K562 (cell line): ENCODE data around the gene PPP1CB. TPM values are rescaled to one million over a fixed set of nuclear protein-coding genes. Genes with fewer than 3 reads are reported as not detected.

Experiments used
- ZBTB40 ChIP-seq, 2 experiments: fragments of 450-650 bp in 1 of 2; sonication (generic) in 1 of 2; formaldehyde crosslinking in 1 of 2; IDR thresholded peaks; 2 replicates each; pipeline versions ENCODE4 v1.7.1 to v1.9.0; 2016 to 2022; ENCODE audit warnings: inconsistent platforms in 1 of 2, mild to moderate bottlenecking in 1 of 2, missing genetic modification reagents in 1 of 2
- ZKSCAN8 ChIP-seq: fragments of 200-800 bp; sonication (Bioruptor generic); IDR thresholded peaks from 2 replicates; pipeline ENCODE4 v1.6.1; 2016; ENCODE audit warnings: missing genetic modification characterization, missing compliant biosample characterization
- polyA plus RNA-seq, 8 experiments: library from polyadenylated mRNA; depleted of rRNA in 4 of 8; stranded (reverse) in 5 of 8; unstranded in 3 of 8; fragments of >200 nt; fragmentation: Nextera tagmentation in 2 of 8; fragmentation: Illumina TruSeq in 1 of 8; extraction: Ambion mirVana in 2 of 8; extraction: Trizol in 1 of 8; gene quantifications; 2 replicates each; pipeline versions ENCODE4 v1.2.1 to v1.2.3, GENCODE V29; 2011 to 2014; ENCODE audit warnings: inconsistent platforms in 1 of 8, missing spikeins in 1 of 8
- total RNA-seq, 7 experiments: library from RNA; depleted of rRNA in 6 of 7; stranded (reverse); fragments of >200 nt in 6 of 7; fragmentation: Illumina TruSeq in 2 of 7; extraction: Trizol in 2 of 7; gene quantifications; 2 replicates each; pipeline versions ENCODE4 v1.2.1 to v1.2.3, GENCODE V29; 2011 to 2021; ENCODE audit warnings: low replicate concordance in 1 of 7

Gene PPP1CB
- total and polyA plus RNA-seq, 9 of the 15 experiments (the other 6 are each of a cell fraction or from before 2014, with no cell fraction given): 25.6 to 118 (median 58.9) TPM

GRCh38 chr2:28780496-28780895, 28.9 kb downstream of the PPP1CB start (continued):
- TF ChIP-seq ZBTB40 (IDR thresholded peaks at IDR 0.05) (no peak), ZBTB40 (CRISPR knock-in tag; IDR thresholded peaks at IDR 0.05) (no peak), ZKSCAN8 (no peak)
